ENCODE measurements around the gene SLC2A5. TPM values are rescaled to one million over a fixed set of nuclear protein-coding genes. Genes with fewer than 3 reads are reported as not detected.
A peak's percentile ranks its signal among the peaks of the same experiment; 100 is the strongest.

SLC2A5 gene
- total RNA-seq, 1 donor from 2014 or later: not detected

DNA sequence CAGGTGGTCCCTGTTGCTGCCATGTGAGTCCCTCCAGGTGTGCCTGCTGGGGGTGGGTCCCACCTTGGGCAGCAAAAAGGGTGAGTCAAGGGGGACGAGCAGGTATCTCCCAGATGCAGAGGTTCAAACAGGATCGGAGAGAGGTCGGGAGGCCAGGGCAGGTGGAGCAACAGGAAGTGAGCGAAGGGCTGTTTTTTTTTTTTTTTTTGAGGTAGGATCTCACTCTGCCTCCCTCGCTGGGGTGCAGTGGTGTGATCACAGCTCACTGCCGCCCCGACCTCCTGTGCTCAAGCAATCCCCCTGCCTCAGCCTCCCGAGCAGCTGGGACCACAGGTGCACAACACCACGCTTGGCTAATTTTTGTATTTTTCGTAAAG is 82.6 kb downstream of the SLC2A5 start:
- no peaks in the 10 kb centered on the region for H3K9me3 Mint-ChIP-seq (ENCODE audit: unreplicated experiment)
- H3K4me1 Mint-ChIP-seq (ENCODE audit: unreplicated experiment): peaks cover 13% of the 10 kb centered on the region
- H3K27me3 Mint-ChIP-seq (ENCODE audit: unreplicated experiment): no peaks in the 10 kb centered on the region
- TF ChIP-seq, protein P1, sequence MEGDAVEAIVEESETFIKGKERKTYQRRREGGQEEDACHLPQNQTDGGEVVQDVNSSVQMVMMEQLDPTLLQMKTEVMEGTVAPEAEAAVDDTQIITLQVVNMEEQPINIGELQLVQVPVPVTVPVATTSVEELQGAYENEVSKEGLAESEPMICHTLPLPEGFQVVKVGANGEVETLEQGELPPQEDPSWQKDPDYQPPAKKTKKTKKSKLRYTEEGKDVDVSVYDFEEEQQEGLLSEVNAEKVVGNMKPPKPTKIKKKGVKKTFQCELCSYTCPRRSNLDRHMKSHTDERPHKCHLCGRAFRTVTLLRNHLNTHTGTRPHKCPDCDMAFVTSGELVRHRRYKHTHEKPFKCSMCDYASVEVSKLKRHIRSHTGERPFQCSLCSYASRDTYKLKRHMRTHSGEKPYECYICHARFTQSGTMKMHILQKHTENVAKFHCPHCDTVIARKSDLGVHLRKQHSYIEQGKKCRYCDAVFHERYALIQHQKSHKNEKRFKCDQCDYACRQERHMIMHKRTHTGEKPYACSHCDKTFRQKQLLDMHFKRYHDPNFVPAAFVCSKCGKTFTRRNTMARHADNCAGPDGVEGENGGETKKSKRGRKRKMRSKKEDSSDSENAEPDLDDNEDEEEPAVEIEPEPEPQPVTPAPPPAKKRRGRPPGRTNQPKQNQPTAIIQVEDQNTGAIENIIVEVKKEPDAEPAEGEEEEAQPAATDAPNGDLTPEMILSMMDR (IDR thresholded peaks at IDR 0.05): no peak
- no peak overlapping the region for H3K27ac Mint-ChIP-seq (ENCODE audit: unreplicated experiment)
- no peak overlapping the region for H3K4me3 Mint-ChIP-seq (ENCODE audit: unreplicated experiment)
- DNase-seq (ENCODE audit: extremely low spot score, unreplicated experiment): no peak
- H3K36me3 Mint-ChIP-seq (ENCODE audit: unreplicated experiment): no peaks in the 10 kb centered on the region

- no peak for DNase-seq (ENCODE audit: extremely low spot score, unreplicated experiment)
- Mint-ChIP-seq H3K4me3 (ENCODE audit: unreplicated experiment) (no peak overlapping the region), H3K9me3 (ENCODE audit: unreplicated experiment) (no peaks in the 10 kb centered on the region), H3K36me3 (ENCODE audit: unreplicated experiment) (no peaks in the 10 kb centered on the region), H3K4me1 (ENCODE audit: unreplicated experiment) (peaks cover 13% of the 10 kb centered on the region), H3K27me3 (ENCODE audit: unreplicated experiment) (peaks cover under 1% of the 10 kb centered on the region), H3K27ac (ENCODE audit: unreplicated experiment) (peak overlapping the region; percentile 18)
- TF ChIP-seq, protein P1 (IDR thresholded peaks at IDR 0.05): no peak
Observed at GRCh38 chr1:8985915-8986813, 83.3 kb downstream of the SLC2A5 start.

Other genes starting within 250 kb of the SLC2A5 start
- gene ENO1, start 190.9 kb downstream of the SLC2A5 start, total RNA-seq: 744 and 748 TPM in 2 replicates
- gene CA6, start 123.8 kb downstream of the SLC2A5 start, total RNA-seq: not detected in 2 replicates
- not detected in 2 replicates for gene SLC2A7, start 43.2 kb downstream of the SLC2A5 start, total RNA-seq
- gene GPR157, start 59.5 kb upstream of the SLC2A5 start, total RNA-seq: 0.76 and 4.1 TPM in 2 replicates
- gene H6PD, start 165.1 kb upstream of the SLC2A5 start, total RNA-seq: 48.4 and 52.4 TPM in 2 replicates
- 52.8 and 63.2 TPM in 2 replicates for gene SPSB1, start 223.3 kb upstream of the SLC2A5 start, total RNA-seq